ENCODE results near the gene KRTAP10-11.

KRTAP10-11 gene

DNA sequence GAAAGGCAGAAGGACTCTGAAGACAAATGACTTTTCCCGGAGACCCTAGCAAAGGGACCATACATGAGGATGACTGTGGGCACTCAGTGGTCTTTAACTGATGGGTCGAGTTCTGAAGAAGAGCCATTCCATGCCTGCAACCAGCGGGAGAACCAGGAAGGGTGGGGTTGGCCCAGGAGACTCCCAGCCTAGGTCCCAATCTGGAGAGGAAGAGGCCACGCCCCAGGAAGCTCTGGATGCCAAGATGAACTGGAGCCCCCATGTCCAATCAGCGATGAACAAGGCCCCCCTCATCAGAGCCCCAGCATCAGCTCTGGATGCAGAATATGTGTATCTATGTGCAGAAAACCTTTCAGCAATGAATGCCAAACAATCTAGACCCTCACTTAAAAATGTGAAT, 5.5 kb upstream of the KRTAP10-11 start:
- H3K36me3 ChIP-seq (ENCODE audit: insufficient read depth, low read length) = peaks cover 10% of the 10 kb centered on the region
- no peak for DNase-seq (ENCODE audit: low read depth, low spot score)
- H3K9me3 ChIP-seq (ENCODE audit: low read depth, low read length) = peaks cover 6% of the 10 kb centered on the region; the same call in 1 of the 2 replicates
- no peak overlapping the region for H3K27ac ChIP-seq
- TF ChIP-seq EZH2 (IDR thresholded peaks at IDR 0.05) (no peak), FOXP2 (optimal IDR thresholded peaks at IDR 0.05; ENCODE audit: control extremely low read depth, extremely low read length, insufficient read depth) (no peak), POLR2AphosphoS5 (IDR thresholded peaks at IDR 0.05; ENCODE audit: borderline replicate concordance, low read depth, low read length) (no peak)
- no peak overlapping the region for H3K4me3 ChIP-seq
- H3K9ac ChIP-seq (ENCODE audit: insufficient read length) = no peak overlapping the region

DNA sequence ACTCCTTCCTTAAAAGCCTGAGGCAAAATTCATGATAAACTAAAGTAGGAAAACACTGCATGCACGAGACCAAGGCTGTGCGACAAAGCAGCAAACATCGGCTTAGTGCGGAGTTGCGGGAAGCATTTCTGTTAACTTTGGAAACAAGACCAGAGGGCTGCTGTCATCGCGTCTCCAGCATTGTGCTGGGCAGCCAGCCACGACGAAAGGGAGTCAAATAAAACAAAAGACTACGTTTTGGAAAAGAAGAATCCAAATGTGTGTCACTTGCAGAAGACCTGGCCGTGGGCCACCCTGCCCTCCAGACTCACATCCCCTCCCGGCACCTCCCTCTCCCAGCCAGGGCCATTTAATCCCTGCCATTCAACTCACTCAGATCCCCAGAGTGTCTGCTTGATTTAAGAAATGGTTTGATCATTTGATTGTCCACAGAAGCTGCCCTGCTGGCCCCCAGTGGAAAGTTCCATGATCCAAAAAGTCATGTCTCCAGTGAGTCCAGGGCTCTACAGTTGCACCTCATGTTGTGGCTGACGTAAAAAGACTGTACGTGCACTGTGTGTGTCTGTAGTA, 2.4 kb upstream of the KRTAP10-11 start:
- TF ChIP-seq POLR2AphosphoS5 (IDR thresholded peaks at IDR 0.05; ENCODE audit: borderline replicate concordance, low read depth, low read length) (no peak), FOXP2 (optimal IDR thresholded peaks at IDR 0.05; ENCODE audit: control extremely low read depth, extremely low read length, insufficient read depth) (no peak), EZH2 (IDR thresholded peaks at IDR 0.05) (no peak)
- H3K27ac ChIP-seq = no peak overlapping the region
- no peak overlapping the region for H3K9ac ChIP-seq (ENCODE audit: insufficient read length)
- H3K9me3 ChIP-seq (ENCODE audit: low read depth, low read length) = peaks cover 6% of the 10 kb centered on the region; the same call in 1 of the 2 replicates
- no peak overlapping the region for H3K4me3 ChIP-seq
- H3K36me3 ChIP-seq (ENCODE audit: insufficient read depth, low read length) = peaks cover 10% of the 10 kb centered on the region
- no peak for DNase-seq (ENCODE audit: low read depth, low spot score)

DNA sequence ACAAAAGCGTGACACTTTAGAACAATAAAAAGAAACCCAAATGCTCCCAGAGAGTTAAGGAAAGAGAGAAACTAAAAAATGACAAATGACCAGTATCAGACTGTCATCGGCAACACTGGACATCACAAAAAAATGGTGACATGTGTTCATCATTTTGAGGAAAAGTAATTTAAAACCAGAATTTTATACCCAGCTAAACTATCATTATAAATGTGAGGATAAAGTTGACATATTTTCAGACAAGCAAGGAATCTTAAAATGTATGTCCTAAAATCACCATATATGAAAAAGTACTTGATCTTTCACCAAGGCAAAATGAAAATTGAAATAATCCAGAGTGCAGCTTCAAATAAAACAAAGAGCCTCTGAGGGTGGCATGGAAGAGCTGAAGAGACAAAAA, 1.3 kb upstream of the KRTAP10-11 start:
- H3K9me3 ChIP-seq (ENCODE audit: low read depth, low read length) = peaks cover 6% of the 10 kb centered on the region; the same call in 1 of the 2 replicates
- DNase-seq (ENCODE audit: low read depth, low spot score) = no peak
- no peak overlapping the region for H3K4me3 ChIP-seq
- no peak for TF ChIP-seq FOXP2 (optimal IDR thresholded peaks at IDR 0.05; ENCODE audit: control extremely low read depth, extremely low read length, insufficient read depth)
- no peak for TF ChIP-seq EZH2 (IDR thresholded peaks at IDR 0.05)
- TF ChIP-seq POLR2AphosphoS5 (IDR thresholded peaks at IDR 0.05; ENCODE audit: borderline replicate concordance, low read depth, low read length) = no peak
- H3K27ac ChIP-seq = no peak overlapping the region
- H3K36me3 ChIP-seq (ENCODE audit: insufficient read depth, low read length) = peaks cover 10% of the 10 kb centered on the region
- no peak overlapping the region for H3K9ac ChIP-seq (ENCODE audit: insufficient read length)

DNA sequence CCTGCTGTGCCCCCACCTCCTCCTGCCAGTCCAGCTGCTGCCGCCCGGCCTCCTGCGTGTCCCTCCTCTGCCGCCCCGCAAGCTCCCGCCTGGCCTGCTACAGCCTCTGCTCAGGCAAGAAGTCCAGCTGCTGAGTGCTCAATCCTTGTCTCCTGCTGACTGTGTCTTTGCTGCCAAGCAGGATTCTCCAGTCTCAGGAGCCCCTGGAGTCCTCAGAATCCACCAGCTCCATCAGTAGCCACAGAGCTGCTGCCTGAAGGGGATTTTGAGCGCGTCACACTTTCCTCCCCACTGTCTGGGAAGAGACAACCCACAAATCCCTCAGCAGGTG, 973 bp downstream of the KRTAP10-11 start:
- H3K4me3 ChIP-seq = no peak overlapping the region
- H3K9ac ChIP-seq (ENCODE audit: insufficient read length) = no peak overlapping the region
- peak overlapping the region; percentile 64; the same call in 1 of the 2 replicates for H3K27ac ChIP-seq
- TF ChIP-seq POLR2AphosphoS5 (IDR thresholded peaks at IDR 0.05; ENCODE audit: borderline replicate concordance, low read depth, low read length) (no peak), EZH2 (IDR thresholded peaks at IDR 0.05) (no peak), FOXP2 (optimal IDR thresholded peaks at IDR 0.05; ENCODE audit: control extremely low read depth, extremely low read length, insufficient read depth) (no peak)
- H3K9me3 ChIP-seq (ENCODE audit: low read depth, low read length) = peaks cover 6% of the 10 kb centered on the region; the same call in 1 of the 2 replicates
- no peak for DNase-seq (ENCODE audit: low read depth, low spot score)
- H3K36me3 ChIP-seq (ENCODE audit: insufficient read depth, low read length) = peaks cover 10% of the 10 kb centered on the region

DNA sequence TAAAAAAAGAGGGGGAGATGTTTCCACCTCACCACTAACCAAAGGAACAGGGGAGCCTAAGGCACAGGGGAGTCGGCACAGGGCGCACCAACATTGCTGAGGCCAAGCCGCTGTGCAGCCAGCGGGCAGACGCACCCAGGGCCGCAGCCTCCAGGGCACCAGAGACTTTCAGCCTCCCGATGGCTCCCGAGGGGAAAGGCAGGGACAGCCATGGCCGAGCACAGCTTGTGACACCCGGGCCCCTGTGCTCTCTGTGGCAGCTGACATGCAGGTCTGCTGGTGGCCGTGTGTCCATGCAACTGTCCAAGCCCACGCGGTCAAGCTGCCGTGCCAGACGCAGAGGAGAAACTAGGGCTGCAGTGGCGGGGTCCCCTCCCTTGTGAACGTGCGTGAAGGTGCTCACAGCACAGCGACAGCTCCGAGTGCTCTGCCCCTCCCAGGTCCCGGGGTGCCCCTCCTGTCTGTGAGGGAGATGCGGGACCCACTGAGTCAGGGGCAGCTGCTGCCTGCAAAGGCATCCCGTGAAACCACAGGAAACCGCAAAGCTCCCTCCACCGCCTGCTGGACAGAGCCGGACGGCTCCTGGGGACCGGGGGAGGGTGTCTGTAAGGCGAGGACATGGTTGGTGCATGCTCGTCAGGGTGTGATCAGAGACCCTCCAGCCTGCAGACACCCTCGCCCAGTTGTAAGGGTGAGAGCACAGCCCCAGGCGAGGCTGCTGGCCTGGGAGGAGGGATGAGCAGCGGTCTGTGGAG, 2.5 kb downstream of the KRTAP10-11 start:
- DNase-seq (ENCODE audit: low read depth, low spot score) = no peak
- TF ChIP-seq POLR2AphosphoS5 (IDR thresholded peaks at IDR 0.05; ENCODE audit: borderline replicate concordance, low read depth, low read length) (no peak), FOXP2 (optimal IDR thresholded peaks at IDR 0.05; ENCODE audit: control extremely low read depth, extremely low read length, insufficient read depth) (no peak), EZH2 (IDR thresholded peaks at IDR 0.05) (no peak)
- no peak overlapping the region for H3K4me3 ChIP-seq
- no peak overlapping the region for H3K27ac ChIP-seq
- peaks cover 6% of the 10 kb centered on the region; the same call in 1 of the 2 replicates for H3K9me3 ChIP-seq (ENCODE audit: low read depth, low read length)
- H3K9ac ChIP-seq (ENCODE audit: insufficient read length) = no peak overlapping the region
- peaks cover 10% of the 10 kb centered on the region for H3K36me3 ChIP-seq (ENCODE audit: insufficient read depth, low read length)

DNA sequence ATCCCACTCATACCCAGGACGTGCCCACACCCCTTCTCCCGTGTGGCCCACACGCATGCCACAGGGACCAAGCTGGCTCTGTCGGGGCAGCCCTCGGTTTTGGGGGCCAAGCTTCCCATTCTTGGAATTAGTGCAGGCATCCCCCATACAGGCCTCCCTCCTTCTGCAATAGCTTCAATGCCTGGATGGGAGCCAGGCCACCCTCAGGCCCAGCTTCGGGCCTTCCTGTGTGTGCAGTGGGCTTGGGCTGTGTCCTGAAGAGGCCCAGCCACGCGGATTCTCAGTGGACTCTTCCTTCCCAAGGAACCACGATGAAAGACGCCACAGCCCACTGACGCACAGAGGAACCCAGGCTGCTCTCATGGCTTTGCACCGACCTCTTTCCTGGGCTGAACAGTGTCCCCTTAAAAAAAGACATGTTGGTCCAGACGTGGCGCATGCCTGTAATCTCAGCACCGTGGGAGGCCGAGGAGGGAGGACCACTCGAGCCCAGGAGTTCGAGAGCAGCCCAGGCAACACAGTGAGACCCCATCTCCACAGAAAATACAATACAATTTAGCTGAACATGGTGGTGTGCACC, 3.4 kb downstream of the KRTAP10-11 start:
- no peak overlapping the region for H3K9ac ChIP-seq (ENCODE audit: insufficient read length)
- H3K9me3 ChIP-seq (ENCODE audit: low read depth, low read length) = peaks cover 2% of the 10 kb centered on the region; the same call in 1 of the 2 replicates
- peaks cover 3% of the 10 kb centered on the region for H3K36me3 ChIP-seq (ENCODE audit: insufficient read depth, low read length)
- no peak for DNase-seq (ENCODE audit: low read depth, low spot score)
- no peak overlapping the region for H3K27ac ChIP-seq
- TF ChIP-seq FOXP2 (optimal IDR thresholded peaks at IDR 0.05; ENCODE audit: control extremely low read depth, extremely low read length, insufficient read depth) = no peak
- TF ChIP-seq EZH2 (IDR thresholded peaks at IDR 0.05) = no peak
- TF ChIP-seq POLR2AphosphoS5 (IDR thresholded peaks at IDR 0.05; ENCODE audit: borderline replicate concordance, low read depth, low read length) = no peak
- no peak overlapping the region for H3K4me3 ChIP-seq

DNA sequence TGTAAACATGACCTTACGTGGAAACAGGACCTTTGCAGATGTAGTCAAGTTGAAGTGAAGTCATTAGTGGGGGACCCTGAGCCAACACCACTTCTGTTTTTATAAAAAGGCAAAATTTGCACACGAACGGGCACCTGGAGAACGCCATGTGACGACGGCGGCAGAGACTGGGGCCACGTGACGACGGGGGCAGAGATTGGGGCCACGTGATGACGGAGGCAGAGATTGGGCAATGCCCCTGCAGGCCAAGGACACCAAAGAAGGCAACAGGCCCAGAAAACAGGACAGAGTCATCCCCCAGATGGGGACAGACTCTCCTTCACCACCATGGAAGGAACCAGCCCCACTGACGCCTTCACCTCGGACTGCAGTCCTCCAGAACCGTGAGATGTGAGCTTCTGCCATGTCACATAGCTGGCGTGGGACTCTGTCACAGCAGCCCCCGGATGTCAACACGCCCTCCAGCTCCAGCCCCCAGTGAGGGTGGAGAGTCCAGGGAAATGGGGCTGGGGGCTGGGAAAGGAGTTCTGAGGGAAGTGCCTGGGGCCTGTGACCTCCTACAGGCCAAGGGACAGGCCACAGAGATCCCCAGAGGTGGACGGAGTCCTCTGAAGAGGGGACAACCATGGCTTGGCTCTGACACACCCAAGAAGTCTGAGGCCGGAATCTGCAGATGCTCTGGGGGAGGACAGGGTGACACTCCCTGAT, 4.2 kb downstream of the KRTAP10-11 start:
- Histone ChIP-seq H3K36me3 (ENCODE audit: insufficient read depth, low read length) (no peaks in the 10 kb centered on the region; the same call in 1 of the 2 replicates), H3K27ac (no peak overlapping the region), H3K9ac (ENCODE audit: insufficient read length) (no peak overlapping the region), H3K9me3 (ENCODE audit: low read depth, low read length) (no peaks in the 10 kb centered on the region; the same call in 1 of the 2 replicates), H3K4me3 (no peak overlapping the region)
- DNase-seq (ENCODE audit: low read depth, low spot score) = no peak
- TF ChIP-seq FOXP2 (optimal IDR thresholded peaks at IDR 0.05; ENCODE audit: control extremely low read depth, extremely low read length, insufficient read depth) (no peak), EZH2 (IDR thresholded peaks at IDR 0.05) (no peak), POLR2AphosphoS5 (IDR thresholded peaks at IDR 0.05; ENCODE audit: borderline replicate concordance, low read depth, low read length) (no peak)
